PC-9 (cell line): ENCODE measurements around the gene TEPSIN. TPM values are rescaled to one million over a fixed set of nuclear protein-coding genes. Genes with fewer than 3 reads are reported as not detected.

Experiments used
- BruUV-seq: library from RNA; stranded (reverse); fragments of 400-500 nt; replicated peaks from 2 replicates; lab custom pipeline; 2021; lab: Mats Ljungman, UMichigan
- CTCF ChIA-PET: fragments of 300-600 bp; sonication (Branson Sonifier 250); formaldehyde crosslinking; loops from one replicate; lab custom pipeline; 2022; ENCODE audit warnings: antibody characterized with exemption; lab: Charles Lee
- POLR2A ChIA-PET: fragments of 300-600 bp; sonication (Branson Sonifier 250); formaldehyde crosslinking; loops from one replicate; lab custom pipeline; 2022; ENCODE audit warnings: antibody characterized with exemption; ENCODE audit not compliant: unreplicated experiment; lab: Charles Lee
- DNase-seq, 2 experiments: peaks; one replicate each; pipeline versions ENCODE4 v3.0.0 to v3.0.0-alpha.2; 2015 to 2022; ENCODE audit warnings: mixed read lengths in 1 of 2
- H2AFZ ChIP-seq: fragments of 200-600 bp; sonication (generic); 2 replicates; pipeline ENCODE4 v1.8.1; 2017; ENCODE audit warnings: antibody characterized with exemption
- H3F3A ChIP-seq: fragments of 200-600 bp; sonication (generic); 2 replicates; pipeline ENCODE4 v1.8.1; 2017; ENCODE audit warnings: antibody characterized with exemption, mild to moderate bottlenecking, low read depth; ENCODE audit not compliant: insufficient read depth
- H3K27ac ChIP-seq: fragments of 200-600 bp; sonication (generic); 2 replicates; pipeline ENCODE4 v1.6.1; 2016; ENCODE audit warnings: mixed run types
- H3K27me3 ChIP-seq: fragments of 200-600 bp; sonication (generic); 2 replicates; pipeline ENCODE4 v1.6.1; 2016; ENCODE audit warnings: low read depth, mixed run types; ENCODE audit not compliant: insufficient read depth
- H3K36me3 ChIP-seq: fragments of 200-600 bp; sonication (generic); 2 replicates; pipeline ENCODE4 v1.6.1; 2016; ENCODE audit warnings: low read depth, mixed run types
- H3K4me1 ChIP-seq: fragments of 200-600 bp; sonication (generic); replicated peaks from 2 replicates; pipeline ENCODE4 v1.6.1; 2016; ENCODE audit warnings: mixed run types; ENCODE audit not compliant: insufficient read depth
- H3K4me2 ChIP-seq: fragments of 200-600 bp; sonication (generic); 2 replicates; pipeline ENCODE4 v1.6.1; 2017; ENCODE audit warnings: mixed run types
- H3K4me3 ChIP-seq: fragments of 200-600 bp; sonication (generic); 2 replicates; pipeline ENCODE4 v1.6.1; 2016; ENCODE audit warnings: mixed run types
- H3K79me2 ChIP-seq: fragments of 200-600 bp; sonication (generic); 2 replicates; pipeline ENCODE4 v1.6.1; 2017; ENCODE audit warnings: low read depth, mixed run types
- H3K9me2 ChIP-seq: fragments of 200-600 bp; sonication (generic); 2 replicates; pipeline ENCODE4 v1.8.1; 2017; ENCODE audit warnings: mild to moderate bottlenecking; ENCODE audit not compliant: insufficient read depth
- H3K9me3 ChIP-seq: fragments of 200-600 bp; sonication (generic); 2 replicates; pipeline ENCODE4 v1.8.1; 2016; ENCODE audit warnings: low read depth; ENCODE audit not compliant: insufficient read depth
- H4K20me1 ChIP-seq: fragments of 200-600 bp; sonication (generic); 2 replicates; pipeline ENCODE4 v1.8.1; 2017; ENCODE audit not compliant: insufficient read depth
- EZH2 ChIP-seq: fragments of 200-600 bp; sonication (generic); IDR thresholded peaks from 2 replicates; pipeline ENCODE4 v1.8.0; 2017; ENCODE audit warnings: antibody characterized with exemption, low read depth
- intact Hi-C: fragments of 100-400 bp; cut with micrococcal nuclease; formaldehyde crosslinking; loops from one replicate; pipeline ENCODE4 v1.10.0; 2022; ENCODE audit not compliant: unreplicated experiment
- total RNA-seq: library from RNA; stranded (reverse); gene quantifications from 2 replicates; pipeline ENCODE4 v1.2.3, GENCODE V29; 2021
- TF ChIP-seq, protein P1 (sequence below): fragments of 200-600 bp; sonication (generic); conservative IDR thresholded peaks from 2 replicates; pipeline ENCODE4 v1.6.1; 2017; ENCODE audit warnings: mixed run types, antibody characterized with exemption, mild to moderate bottlenecking, moderate library complexity

Gene TEPSIN
- total RNA-seq, 1 experiment from 2014 or later = 35.0 TPM

DNA sequence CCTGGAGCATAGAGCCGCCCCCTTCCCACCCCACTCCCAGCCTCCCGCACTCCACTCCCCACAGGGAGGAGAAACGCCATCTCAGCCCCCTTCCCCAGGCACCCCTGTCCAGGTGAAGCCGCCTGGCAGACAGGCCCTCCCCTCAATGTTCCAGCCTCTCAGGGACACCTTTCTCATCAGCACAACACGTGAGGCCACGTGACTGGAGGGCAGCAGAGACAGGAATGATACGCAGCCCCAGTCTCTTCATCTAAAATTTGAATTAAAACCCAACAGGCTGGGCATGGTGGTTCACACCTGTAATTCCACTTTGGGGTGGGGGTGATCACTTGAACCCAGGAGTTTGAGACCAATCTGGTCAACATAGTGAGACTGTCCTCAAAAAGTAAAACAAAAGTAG, 52.7 kb downstream of the TEPSIN start:
- intact Hi-C loops = no loop called here
- BruUV-seq = no TSS peak
- Histone ChIP-seq H4K20me1 (no peaks in the 10 kb centered on the region), H3K27ac (no peak overlapping the region), H3K79me2 (no peaks in the 10 kb centered on the region), H3F3A (no peaks in the 10 kb centered on the region), H3K4me2 (no peak overlapping the region), H2AFZ (no peak overlapping the region), H3K4me1 (no peaks in the 10 kb centered on the region), H3K36me3 (no peaks in the 10 kb centered on the region), H3K9me3 (no peaks in the 10 kb centered on the region), H3K27me3 (peaks cover 4% of the 10 kb centered on the region; the same call in 1 of the 2 replicates), H3K9me2 (no peaks in the 10 kb centered on the region), H3K4me3 (no peak overlapping the region)
- CTCF ChIA-PET = no interaction called here
- TF ChIP-seq, protein P1, sequence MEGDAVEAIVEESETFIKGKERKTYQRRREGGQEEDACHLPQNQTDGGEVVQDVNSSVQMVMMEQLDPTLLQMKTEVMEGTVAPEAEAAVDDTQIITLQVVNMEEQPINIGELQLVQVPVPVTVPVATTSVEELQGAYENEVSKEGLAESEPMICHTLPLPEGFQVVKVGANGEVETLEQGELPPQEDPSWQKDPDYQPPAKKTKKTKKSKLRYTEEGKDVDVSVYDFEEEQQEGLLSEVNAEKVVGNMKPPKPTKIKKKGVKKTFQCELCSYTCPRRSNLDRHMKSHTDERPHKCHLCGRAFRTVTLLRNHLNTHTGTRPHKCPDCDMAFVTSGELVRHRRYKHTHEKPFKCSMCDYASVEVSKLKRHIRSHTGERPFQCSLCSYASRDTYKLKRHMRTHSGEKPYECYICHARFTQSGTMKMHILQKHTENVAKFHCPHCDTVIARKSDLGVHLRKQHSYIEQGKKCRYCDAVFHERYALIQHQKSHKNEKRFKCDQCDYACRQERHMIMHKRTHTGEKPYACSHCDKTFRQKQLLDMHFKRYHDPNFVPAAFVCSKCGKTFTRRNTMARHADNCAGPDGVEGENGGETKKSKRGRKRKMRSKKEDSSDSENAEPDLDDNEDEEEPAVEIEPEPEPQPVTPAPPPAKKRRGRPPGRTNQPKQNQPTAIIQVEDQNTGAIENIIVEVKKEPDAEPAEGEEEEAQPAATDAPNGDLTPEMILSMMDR = no peak
- TF ChIP-seq EZH2 = no peak
- DNase-seq = no peak
- POLR2A ChIA-PET = no interaction called here

DNA sequence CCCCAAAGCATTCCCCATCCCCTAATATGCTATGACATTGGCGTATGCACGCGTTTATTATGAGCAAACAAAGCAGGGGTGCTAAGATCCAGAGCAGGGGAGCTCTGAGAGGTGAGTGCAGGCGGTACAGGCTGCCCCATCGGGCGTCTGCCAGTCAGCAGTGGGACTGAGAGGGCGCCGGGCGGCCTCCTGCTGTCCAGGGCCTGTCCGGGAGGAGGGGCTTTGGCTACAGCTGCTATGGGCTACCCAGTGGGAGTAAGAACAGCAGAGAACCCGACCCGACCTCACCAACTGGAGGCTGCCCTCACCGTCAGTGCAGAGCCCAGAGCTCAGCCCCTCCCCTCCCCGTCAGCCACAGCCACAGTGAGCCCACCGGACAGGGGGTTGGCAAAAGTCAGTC, 54.3 kb downstream of the TEPSIN start:
- ChIA-PET CTCF (no interaction called here), POLR2A (no interaction called here)
- no peaks in the 10 kb centered on the region for H3K4me1 ChIP-seq
- H3K79me2 ChIP-seq = no peaks in the 10 kb centered on the region
- no peaks in the 10 kb centered on the region for H3K36me3 ChIP-seq
- H3K9me2 ChIP-seq = no peaks in the 10 kb centered on the region
- no peaks in the 10 kb centered on the region for H3F3A ChIP-seq
- H2AFZ ChIP-seq = no peak overlapping the region
- TF ChIP-seq, protein P1 = no peak
- no peak for TF ChIP-seq EZH2
- DNase-seq = no peak
- H4K20me1 ChIP-seq = no peaks in the 10 kb centered on the region
- no TSS peak for BruUV-seq
- peaks cover 4% of the 10 kb centered on the region; the same call in 1 of the 2 replicates for H3K27me3 ChIP-seq
- intact Hi-C loops = no loop called here
- no peak overlapping the region for H3K4me2 ChIP-seq
- no peaks in the 10 kb centered on the region for H3K9me3 ChIP-seq
- H3K4me3 ChIP-seq = no peak overlapping the region
- no peak overlapping the region for H3K27ac ChIP-seq

DNA sequence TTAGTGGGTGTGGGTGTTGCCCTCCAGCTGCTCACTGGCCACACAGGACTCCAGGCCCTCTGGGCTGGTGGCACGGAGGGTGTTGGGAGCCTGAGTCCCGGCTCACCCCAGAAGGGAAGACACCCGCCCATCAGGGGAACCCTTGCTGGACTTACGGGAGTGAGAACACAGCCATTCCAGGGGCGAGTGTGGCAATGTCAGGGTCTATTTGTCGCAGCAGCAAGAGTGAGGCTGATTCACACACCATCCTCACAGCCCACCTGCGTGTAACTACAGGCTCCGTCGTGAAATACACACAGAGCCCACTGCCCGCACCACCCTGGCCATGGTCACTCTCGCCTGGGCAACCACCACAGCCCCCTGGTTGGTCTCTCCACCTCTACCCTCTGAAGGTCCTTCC, 55.0 kb downstream of the TEPSIN start:
- Histone ChIP-seq H3K9me3 (no peaks in the 10 kb centered on the region), H4K20me1 (no peaks in the 10 kb centered on the region), H3K79me2 (no peaks in the 10 kb centered on the region), H3K27me3 (peaks cover 4% of the 10 kb centered on the region; the same call in 1 of the 2 replicates), H3K4me3 (no peak overlapping the region), H3K36me3 (no peaks in the 10 kb centered on the region), H3K4me1 (no peaks in the 10 kb centered on the region), H3F3A (no peaks in the 10 kb centered on the region), H3K27ac (no peak overlapping the region), H3K4me2 (no peak overlapping the region), H2AFZ (no peak overlapping the region), H3K9me2 (no peaks in the 10 kb centered on the region)
- ChIA-PET POLR2A (no interaction called here), CTCF (no interaction called here)
- intact Hi-C loops = no loop called here
- TF ChIP-seq, protein P1 = no peak
- TF ChIP-seq EZH2 = no peak
- BruUV-seq = no TSS peak
- no peak for DNase-seq
